22Rv1 (cell line): Measurements from ENCODE around the gene SGPL1.

ENCODE experiments used
- H3K27ac ChIP-seq: fragments of 450-650 bp; 2 replicates; pipeline ENCODE4 v1.5.1; 2017
- CTCF ChIP-seq: fragments of 450-650 bp; IDR thresholded peaks from 2 replicates; pipeline ENCODE4 v1.5.1; 2017; ENCODE audit warnings: mild to moderate bottlenecking
- ZFX ChIP-seq: fragments of 450-650 bp; IDR thresholded peaks from 2 replicates; pipeline ENCODE4 v1.6.1; 2017; ENCODE audit warnings: antibody characterized with exemption, borderline replicate concordance

Gene SGPL1

GRCh38 chr10:70837660-70838059, 21.9 kb downstream of the SGPL1 start:
- H3K27ac ChIP-seq = no peak overlapping the region
- no peak for TF ChIP-seq CTCF
- no peak for TF ChIP-seq ZFX

- TF ChIP-seq ZFX (no peak), CTCF (no peak)
- H3K27ac ChIP-seq = no peak overlapping the region
Observed at GRCh38 chr10:70838270-70838805, 22.6 kb downstream of the SGPL1 start.

DNA sequence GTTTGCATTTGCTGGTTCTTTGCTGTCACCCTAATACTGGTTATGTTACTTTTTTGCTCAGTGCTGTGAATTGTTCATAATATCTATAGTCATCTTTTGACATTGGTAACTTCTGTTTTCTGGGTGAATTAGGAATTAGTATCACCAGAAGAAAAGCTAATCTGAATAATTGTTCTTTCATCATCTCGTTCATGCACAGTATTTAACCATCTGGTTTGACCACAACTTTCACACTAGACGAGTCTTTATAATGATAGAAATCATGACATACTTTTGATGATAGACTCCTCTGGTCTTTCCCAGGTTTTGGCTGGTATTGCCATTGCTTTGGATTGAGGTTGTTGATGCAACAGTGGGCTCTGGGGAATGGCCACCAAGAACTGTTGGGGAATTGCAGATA, 25.1 kb downstream of the SGPL1 start:
- H3K27ac ChIP-seq = no peak overlapping the region
- TF ChIP-seq ZFX = no peak
- no peak for TF ChIP-seq CTCF

DNA sequence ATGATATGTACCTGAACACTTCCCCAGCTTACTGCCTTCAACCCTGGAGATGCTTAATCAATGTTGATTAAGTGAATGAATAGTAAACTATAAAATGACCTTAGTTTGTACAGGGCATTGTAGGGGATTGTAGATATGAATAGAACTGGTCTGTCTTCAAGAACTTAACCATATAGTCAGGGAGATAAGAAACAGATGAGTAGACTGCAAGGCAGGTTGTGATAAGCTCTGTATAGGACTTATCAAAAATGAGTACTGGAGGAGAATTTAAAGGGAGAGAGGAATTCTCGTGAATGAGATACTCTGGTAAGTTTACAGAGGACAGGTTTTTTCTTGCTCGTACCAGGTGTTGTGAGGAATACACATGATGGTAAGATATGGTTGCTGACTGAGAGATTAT, 27.6 kb downstream of the SGPL1 start:
- H3K27ac ChIP-seq = no peak overlapping the region
- TF ChIP-seq CTCF = no peak
- TF ChIP-seq ZFX = no peak

GRCh38 chr10:70843776-70844489, 28.2 kb downstream of the SGPL1 start:
- no peak for TF ChIP-seq CTCF
- no peak for TF ChIP-seq ZFX
- H3K27ac ChIP-seq = no peak overlapping the region

DNA sequence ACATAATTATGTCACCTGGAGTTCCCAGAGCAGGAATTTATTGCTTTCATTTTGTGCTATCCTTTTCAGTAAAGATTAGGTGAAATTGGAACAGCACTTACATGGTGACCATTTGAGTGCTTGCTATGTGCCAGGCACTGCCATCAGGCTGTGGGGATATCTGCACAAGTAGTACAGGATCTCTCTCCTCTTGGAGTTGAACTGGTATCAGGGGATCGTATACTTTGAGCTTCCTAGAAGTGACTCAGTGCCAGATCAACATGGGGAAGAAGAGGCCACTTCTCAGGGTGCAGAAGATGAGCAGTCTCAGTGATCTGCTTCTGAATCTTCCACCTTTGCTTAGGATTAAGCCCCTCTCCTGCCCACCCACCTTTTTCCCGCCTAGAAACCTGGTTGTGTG, 29.5 kb downstream of the SGPL1 start:
- no peak overlapping the region for H3K27ac ChIP-seq
- TF ChIP-seq CTCF = no peak

- no peak overlapping the region for H3K27ac ChIP-seq
- no peak for TF ChIP-seq ZFX
- TF ChIP-seq CTCF = no peak
Observed at GRCh38 chr10:70845816-70846215, 30.1 kb downstream of the SGPL1 start.
